ENCODE results near the gene TIMP2.

The TIMP2 gene

DNA sequence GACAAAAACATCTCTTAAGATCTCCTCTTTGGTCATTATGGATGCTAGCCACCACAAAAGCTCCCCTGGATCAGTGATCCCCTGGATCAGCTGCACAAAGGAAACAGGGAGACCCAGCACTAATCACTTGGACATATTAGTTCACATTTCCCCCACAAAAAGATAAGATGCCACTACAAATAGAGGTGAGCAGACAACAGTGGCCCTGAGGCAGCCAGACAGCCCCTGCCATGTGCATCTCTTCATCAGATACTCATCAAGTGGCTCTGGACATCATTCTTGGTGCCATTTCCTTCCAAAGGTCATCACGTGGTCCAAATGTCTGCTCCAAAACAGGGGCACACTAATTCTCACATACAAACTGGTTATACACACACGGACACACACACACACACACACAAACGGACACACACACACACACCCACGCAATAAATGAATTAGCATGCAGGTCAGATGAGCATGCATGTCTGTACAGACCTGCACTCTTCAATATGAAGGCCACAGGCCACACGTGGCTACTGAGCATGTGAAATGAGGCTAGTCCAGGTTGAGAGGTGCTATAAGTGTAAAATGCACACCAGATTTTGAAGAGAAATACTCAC is 88.7 kb downstream of the TIMP2 start:
- DNase-seq (ENCODE audit: low spot score): no peak

DNA sequence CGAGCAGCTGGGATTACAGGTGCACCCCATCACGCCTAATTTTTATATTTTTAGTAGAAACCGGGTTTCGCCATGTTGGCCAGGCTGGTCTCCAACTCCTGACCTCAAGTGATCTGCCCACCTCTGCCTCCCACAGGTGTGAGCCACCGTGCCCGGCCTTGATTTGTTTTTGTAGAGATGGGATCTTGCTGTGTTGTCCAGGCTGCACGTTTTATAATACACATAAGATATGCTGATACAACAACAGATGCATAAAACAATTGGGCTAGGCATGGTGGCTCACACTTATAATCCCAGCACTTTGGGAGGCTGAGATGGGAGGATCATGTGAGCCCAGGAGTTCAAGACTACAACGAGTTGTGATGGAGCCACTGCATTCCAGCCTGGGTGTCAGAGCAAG is 90.6 kb downstream of the TIMP2 start:
- DNase-seq (ENCODE audit: low spot score): no peak

DNA sequence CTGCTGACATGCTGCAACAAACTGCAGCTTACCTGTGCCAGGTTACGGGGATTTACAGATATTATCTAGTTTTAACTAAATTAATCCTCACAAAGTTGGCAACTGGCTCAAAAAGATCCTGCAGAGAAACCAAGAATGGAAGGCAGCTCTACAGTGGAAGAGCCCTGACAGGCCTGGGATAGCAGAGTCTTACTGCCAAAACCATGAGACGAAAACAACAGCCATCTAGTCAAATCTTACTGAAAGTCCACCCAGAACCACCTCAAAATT is 92.7 kb downstream of the TIMP2 start:
- no peak for DNase-seq (ENCODE audit: low spot score)

DNA sequence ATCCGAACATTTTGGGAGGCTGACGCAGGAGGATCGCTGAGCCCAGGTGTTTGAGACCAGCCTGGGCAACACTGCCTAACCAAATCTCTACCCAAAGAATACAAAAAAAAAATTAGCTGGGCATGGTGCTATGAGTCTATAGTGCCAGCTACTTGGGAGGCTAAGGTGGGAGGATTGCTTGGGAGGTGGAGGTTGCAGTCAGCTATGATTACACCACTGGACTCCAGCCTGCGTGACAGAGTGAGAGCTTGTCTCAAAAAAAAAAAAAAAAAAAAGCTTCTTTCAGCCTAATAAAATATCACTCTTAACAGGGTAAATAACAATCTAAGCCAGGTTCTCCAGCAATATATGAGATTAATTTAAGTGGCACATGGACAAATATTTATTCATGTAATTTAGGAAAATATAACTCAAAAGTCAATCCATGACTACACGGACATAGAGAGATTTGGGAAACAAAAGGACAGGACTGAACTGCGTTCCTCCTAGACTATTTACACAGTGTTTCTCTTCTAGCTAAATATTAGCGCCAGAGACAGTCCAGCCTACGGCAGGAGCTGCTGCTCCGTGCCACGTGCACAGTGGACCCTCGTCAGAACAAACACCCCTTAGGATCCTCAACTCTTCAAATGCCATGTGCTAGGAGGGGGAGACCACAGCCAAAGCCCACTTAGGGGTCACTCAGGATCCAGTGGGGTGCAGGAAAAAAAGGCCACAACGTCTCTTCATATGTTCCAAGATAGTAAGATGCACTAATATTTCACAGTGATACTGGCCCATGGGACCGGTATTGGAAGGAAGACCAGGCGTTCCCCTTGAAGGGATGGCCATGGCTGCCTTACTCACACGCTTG is 93.3 kb downstream of the TIMP2 start:
- no peak for DNase-seq (ENCODE audit: low spot score)

DNA sequence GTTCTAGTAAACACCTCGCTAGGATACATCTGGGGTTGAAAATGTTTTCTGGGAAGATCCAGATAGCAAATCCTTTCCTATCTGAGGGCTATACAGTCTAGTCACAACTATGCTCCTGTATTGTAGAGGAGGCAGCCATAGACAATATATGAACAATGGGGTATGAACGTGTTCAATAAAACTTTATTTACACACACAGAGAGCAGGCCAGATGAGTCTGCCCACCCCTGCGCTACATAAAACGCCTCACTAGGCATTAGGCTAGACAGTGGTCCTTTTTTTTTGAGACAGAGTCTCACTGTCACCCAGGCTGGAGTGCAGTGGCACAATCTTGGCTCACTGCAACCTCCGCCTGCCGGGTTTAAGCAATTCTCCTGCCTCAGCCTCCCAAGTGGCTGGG is 95.7 kb downstream of the TIMP2 start:
- DNase-seq (ENCODE audit: low spot score): no peak

DNA sequence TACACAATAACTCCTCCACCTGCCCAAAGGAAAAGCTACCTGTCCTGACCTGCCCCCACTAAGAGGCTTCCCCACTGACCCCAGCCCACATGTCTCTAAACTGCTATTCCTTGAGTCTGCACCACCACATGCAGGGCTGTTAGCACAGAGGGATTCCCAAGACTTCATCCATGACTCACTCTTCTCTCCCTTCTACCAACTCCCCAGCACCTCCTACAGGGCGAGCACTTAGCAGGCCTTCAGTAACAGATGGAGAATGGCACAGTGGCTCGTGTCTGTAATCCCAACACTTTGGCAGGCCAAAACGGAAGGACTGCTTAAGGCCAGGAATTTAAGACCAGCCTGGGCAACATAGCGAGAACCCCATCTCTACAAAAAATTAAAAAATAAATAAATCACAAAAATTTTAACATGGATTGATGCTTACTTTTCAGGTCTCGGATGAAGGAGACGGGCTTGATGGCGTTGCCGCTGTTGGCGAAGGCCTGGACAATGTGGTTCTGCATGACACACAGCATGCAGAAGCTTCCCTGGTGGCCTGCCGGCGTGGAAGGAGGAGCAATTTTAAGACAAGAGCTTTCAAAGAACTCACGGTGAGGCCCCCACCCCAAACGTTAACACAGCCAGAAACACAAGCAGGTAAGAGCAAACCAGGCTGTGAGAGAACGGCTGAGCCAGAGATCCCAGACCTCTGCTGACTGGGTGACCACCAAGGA is 96.6 kb downstream of the TIMP2 start:
- DNase-seq (ENCODE audit: low spot score): no peak

DNA sequence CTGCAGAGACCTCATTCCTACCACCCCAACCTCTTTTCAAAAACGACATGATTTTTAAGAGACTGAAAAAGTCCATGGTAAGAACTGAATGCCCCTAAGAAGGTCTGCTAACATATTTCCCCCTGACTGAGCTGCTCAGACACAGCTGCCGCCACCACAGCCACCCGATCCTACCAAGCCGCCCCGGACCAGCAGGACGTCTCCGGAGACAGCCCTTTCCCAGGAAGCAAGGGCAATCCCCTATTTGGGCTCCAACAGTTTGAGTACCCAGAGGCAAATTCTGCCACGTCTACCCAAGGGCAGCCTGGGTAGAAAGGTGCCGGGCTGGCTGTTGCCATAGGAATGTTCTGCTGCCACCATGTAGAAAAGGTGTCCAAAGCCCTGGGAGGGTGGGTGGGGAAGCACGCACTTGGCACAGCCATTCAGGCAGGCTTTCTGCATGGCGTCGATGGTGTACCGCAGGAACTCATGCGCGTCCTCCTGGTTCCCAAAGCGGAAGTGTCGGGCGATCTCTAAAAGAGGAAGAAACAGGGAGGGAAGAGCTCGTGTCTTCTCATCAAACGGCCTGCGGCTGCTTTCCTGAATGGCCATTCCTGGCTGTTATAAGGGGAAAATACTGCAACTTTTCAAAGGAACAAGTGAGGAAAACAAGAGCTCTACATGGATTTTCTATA is 98.2 kb downstream of the TIMP2 start:
- no peak for DNase-seq (ENCODE audit: low spot score)

DNA sequence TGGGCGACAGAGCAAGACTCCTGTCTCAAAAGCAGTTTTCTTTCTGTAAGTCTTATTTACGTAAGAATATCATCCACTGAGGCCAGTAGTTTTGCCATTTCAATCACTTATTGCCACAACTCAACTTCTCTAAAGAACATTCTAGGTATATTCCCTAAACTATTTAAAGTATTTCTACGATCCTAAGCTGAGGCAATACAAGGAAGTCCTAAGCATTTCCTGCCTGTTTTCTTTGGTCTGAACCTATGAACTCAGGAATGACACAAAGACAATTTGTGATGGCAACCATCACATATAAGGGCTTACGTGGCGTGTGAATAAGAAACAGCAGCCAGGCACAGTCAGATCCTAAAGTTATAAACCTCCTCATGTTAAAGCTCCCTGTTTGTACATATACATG is 98.8 kb downstream of the TIMP2 start:
- no peak for DNase-seq (ENCODE audit: low spot score)

DNA sequence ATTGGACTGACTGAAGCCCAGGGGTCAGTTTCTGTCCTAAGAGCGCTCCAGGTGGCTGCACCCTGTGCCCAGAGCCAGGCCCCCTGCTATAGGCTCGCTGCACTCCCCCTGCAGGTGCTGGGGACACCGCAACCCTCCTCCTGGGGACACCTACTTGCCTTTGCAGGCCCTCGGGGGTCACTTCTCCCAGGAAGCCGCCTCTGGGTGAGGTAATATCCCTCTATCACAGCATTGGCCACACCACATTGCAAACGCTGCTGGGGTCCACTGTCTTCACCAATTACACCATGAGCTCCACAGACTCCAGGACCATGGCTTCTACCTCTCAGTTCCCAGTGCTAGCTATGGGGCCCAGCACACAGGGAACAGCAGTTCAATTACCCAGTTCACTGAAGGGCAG is 99.5 kb downstream of the TIMP2 start:
- no peak for DNase-seq (ENCODE audit: low spot score)

DNA sequence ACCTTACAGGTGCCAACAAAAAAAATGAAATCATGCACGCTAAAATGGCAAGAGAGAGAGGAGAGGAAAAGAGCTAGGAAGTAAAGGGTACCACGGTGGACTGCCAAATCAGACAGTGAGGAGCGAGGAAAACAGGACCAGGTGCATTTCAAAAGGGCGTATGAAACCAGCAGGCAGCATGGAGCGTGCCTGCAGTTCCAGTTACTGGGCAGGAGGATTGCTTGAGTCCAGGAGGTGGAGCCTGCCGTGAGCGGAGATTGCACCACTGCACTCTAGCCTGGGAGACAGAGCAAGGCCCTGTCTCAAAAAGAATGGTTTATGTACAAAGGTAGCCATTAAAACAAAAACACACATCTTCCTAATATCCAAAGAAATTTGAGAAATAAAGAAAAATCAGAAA is 100.9 kb downstream of the TIMP2 start:
- no peak for DNase-seq (ENCODE audit: low spot score)

DNA sequence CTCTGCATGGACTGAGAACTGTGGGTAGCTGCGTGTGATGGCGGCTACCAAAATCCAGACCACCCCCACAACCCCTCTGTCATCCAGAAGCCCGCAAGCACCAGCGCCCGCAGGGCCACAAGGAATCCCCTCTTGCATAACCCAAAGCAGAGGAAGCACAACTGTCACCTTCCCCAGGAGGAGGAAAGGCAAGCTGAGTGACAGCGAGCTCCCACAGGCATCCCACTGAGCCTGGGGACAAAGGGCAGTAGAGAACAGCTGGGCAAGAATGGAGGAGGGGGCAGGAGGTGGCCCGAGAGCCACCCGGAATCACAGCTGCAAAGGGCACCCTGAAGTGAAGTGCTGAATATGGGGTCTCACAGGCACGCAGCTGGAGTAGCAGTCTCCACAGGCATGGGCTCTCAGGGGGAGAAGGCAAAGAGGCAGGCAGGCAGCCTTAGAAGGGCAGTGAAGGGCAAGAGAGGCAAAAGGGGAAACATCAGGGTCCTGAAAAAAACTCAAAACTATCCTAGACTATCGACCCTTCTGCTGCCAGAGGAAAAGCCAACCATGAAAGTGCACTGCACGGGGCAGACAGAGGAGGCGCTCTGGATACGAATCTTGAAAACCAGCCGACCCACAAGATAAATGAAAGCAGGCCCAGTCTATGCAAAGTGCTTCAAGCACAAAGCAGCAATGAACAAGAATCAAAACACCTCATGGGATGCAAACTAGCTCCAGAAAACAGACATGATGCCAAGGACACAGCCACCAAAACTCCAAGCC is 101.7 kb downstream of the TIMP2 start:
- no peak for DNase-seq (ENCODE audit: low spot score)

DNA sequence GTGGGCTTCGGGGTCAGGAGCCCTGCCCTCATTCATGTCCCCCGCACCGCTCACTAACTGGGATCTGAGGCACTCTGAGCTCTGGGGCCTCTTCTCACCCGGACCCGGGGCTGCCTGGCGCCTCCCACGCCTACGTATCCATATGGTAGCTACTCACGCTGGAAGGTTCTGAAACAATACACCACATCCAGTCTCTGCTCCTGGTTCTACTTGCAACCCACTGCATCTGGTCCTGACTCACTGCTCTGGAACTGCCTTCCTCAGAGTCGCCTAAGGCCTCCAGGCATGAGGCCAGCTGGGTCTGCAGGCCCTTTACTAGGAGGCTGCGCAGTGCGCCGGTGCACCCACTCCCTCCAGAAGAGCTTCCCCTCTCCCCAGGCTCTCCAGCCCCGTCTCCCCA is 102.6 kb downstream of the TIMP2 start:
- DNase-seq (ENCODE audit: low spot score): no peak

DNA sequence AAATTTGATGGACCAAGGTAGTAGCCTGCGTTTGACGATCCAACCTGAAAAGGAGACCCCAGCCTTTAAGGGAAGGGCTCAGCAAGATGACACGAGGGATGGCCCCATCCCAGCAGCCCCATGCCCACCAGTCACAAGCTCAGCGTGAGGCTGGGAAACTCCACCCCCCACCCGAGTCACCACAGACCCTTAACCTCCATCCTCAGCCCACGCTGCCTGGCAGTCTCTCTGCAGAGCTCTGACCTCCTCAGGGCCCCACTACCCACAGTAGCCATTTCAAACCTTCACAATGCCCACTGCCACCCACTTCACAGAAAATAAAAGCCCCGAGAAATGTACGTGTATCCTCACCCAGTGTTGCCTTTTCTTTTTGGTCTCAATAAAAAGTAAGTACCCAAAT is 103.2 kb downstream of the TIMP2 start:
- no peak for DNase-seq (ENCODE audit: low spot score)

DNA sequence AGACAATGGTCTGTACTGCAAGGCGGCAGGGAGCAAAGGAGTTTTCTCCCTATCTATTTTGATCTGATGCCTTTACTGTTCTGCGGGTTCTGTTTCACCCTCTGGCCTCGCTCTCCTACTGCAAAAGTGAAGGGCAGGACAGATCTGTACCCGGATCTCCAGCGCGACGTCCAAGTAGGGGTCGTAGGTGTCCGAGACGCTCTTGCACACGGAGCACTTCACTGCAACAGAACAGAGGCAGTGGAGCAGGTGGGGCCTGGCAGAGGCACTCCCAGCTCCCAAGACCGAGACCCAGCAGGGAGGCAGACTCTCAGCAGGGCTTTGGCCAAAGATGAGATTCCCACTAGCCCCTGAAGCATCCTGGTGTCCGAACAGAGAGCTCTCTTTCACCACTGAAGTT is 104.3 kb downstream of the TIMP2 start:
- no peak for DNase-seq (ENCODE audit: low spot score)

DNA sequence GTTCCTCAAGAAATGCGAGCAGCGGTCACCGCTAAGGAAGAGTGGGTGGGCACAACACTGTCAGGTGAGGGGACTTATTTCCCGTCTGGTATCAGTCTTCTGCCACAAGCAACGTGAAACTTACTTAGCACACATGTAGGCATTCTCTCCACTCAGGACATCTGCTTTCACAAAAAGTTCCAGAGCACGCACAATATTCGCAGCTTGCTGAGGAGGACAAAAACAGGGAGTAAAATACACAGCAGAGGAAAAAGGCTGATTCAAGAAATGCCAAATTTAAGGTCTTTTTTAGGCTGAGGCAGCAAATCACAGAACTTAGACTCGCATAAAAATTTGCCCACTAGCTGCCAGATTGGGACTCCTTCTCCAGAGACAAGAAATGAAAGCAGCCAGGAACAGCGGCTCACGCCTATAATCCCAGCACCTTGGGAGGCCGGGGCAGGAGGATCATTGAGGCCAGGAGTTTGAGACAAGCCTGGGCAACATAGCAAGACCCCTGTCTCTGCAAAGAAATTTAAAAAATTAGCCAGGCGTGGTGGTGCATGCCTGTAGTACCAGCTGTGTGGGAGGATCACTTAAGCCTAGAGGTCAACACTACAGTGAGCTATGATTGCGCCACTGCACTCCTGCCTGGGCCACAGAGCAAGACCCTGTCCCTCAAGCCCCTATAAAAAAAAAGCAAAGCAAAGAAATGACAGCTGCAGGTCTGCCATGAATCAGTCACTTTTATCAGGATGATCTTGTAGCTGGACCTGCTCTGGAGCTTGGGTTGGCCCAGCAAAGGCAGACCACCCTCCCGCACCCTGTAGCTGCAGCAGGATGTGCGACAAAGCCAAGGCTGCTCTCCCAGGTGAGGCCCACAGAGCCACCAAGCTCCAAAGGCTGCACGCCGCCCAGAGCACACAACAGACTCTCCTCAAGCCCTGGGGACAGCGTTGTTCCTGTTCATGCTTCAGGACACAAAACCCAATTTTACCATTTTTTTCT is 105.1 kb downstream of the TIMP2 start:
- DNase-seq (ENCODE audit: low spot score): no peak

DNA sequence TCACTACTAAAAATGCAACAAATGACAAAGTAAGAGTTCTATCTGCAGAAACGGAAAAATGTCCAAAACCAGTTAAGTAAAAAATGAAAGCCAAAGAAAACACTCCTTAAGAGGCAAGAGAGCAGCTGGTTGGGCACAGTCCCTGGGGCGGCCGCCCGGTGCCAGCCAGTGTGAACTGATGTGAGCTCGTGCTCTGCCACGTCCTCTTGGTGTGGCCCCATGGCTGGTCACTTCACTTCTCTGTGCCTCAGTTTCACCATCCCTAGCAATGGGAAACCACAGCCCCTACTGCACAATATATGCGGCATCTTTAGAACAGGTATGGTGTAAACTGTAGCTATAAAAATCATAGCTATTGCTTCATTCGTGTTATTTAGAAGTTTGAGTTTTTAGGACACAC is 105.8 kb downstream of the TIMP2 start:
- DNase-seq (ENCODE audit: low spot score): no peak

DNA sequence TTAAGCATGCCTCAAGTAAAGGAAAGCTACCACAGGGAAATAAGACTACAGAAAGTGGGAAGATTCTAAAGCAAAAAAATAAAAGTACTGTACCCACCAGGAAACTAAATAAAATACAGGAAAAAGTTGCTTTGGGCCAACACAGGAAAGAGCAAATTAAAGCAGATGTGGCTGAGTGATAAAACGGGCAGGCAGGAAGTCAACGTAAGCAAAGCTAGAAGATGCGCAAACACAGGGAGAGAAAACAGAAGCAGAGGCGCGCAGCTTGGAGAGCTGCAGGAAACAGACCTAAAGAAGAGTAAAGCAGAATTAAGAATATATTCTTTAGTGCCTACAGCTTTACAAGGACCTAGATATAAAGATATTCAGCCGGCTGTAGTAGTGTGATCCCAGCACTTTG is 106.3 kb downstream of the TIMP2 start:
- DNase-seq (ENCODE audit: low spot score): no peak

DNA sequence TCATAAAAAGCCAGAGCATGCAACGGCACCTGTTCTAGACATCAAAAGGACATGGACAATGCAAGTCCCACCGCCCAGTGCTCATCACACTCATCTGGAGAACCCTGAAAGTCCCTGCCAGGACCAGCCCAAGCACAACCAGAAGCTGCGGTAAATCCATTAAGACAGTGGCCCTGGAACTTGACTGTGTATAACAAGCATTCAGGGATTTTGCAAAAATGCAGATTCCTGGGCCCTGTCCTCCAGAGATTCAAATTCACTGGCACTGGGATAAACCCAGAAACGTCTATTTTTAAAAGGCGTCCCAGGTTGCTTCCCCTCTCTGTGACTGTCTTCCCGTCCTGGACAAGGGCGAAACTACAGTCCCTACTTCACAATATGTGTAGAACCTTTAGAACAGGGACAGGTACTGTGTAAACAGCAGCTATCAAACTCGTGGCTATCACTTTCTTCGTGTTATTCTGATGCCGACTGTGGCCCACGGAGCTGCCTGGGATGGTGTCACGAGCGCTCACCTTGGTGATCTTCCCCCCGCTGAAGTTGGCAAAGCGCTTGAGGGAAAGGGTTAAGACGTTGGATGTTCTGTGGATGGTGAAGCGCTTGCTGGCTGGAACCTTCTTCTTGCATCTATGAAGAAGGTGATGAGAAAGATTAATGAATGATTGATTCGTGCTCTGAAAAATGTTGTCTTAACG is 106.9 kb downstream of the TIMP2 start:
- DNase-seq (ENCODE audit: low spot score): no peak

DNA sequence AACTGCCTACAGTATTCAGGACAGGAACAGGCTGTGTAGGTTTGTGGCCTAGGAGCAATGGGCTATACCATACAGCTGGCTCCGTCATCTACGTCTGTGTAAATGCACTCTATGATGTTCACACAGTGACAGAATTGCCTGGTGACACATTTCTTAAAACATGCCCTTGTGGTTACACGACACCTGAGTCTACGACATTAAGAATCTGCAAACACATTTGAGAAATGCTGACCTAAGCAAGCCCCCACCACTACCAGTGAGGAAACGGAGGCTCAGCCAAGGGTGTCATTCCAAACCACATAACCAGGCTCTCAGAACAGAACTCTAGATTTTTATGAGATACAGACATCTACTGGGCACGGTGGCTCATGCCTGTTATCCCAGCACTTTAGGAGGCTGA is 108.1 kb downstream of the TIMP2 start:
- DNase-seq (ENCODE audit: low spot score): no peak

DNA sequence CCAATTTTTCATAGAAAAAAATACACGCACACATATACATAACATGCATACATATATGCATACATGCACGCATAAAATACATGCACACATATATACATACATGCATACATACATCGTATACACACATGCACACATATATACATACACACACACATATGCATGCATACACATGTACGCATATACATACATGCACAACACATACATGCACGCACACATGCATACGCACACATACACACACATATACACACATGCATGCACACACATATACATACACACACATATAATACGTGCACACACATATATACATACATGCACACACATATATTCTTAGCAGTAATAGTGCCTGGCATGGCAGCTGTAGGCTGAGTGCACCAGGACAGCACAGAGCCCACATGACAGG is 109.5 kb downstream of the TIMP2 start:
- no peak for DNase-seq (ENCODE audit: low spot score)

All from HuH-7.5 (cell line).